ENCODE measurements around the gene IBA57.

The IBA57 gene

GRCh38 chr1:228150120-228150460 lies 15.5 kb upstream of the IBA57 start:
- no peaks in the 10 kb centered on the region for H3K27me3 Mint-ChIP-seq

GRCh38 chr1:228150461-228151179 lies 15.0 kb upstream of the IBA57 start:
- no peaks in the 10 kb centered on the region for H3K27me3 Mint-ChIP-seq
- H3K4me3 Mint-ChIP-seq: no peak overlapping the region
- no peak overlapping the region for H3K27ac Mint-ChIP-seq
- H3K9me3 Mint-ChIP-seq: no peaks in the 10 kb centered on the region
- H3K4me1 Mint-ChIP-seq: peaks cover 11% of the 10 kb centered on the region
- no peaks in the 10 kb centered on the region for H3K36me3 Mint-ChIP-seq

More at GRCh38 chr1:228150120-228150460, 15.5 kb upstream of the IBA57 start:
- no peak overlapping the region for H3K4me3 Mint-ChIP-seq
- H3K27ac Mint-ChIP-seq: no peak overlapping the region
- no peaks in the 10 kb centered on the region for H3K9me3 Mint-ChIP-seq
- H3K36me3 Mint-ChIP-seq: no peaks in the 10 kb centered on the region
- H3K4me1 Mint-ChIP-seq: peaks cover 10% of the 10 kb centered on the region

GRCh38 chr1:228151180-228151925 lies 14.3 kb upstream of the IBA57 start:
- no peak overlapping the region for H3K4me3 Mint-ChIP-seq
- H3K36me3 Mint-ChIP-seq: no peaks in the 10 kb centered on the region
- peaks cover 11% of the 10 kb centered on the region for H3K4me1 Mint-ChIP-seq
- H3K9me3 Mint-ChIP-seq: no peaks in the 10 kb centered on the region
- H3K27ac Mint-ChIP-seq: no peak overlapping the region
- no peaks in the 10 kb centered on the region for H3K27me3 Mint-ChIP-seq

- Mint-ChIP-seq H3K36me3 (no peaks in the 10 kb centered on the region), H3K27ac (no peak overlapping the region), H3K9me3 (no peaks in the 10 kb centered on the region), H3K4me3 (no peak overlapping the region), H3K4me1 (peaks cover 11% of the 10 kb centered on the region), H3K27me3 (no peaks in the 10 kb centered on the region)
These were observed 13.3 kb upstream of the IBA57 start for GRCh38 chr1:228152097-228152917.

GRCh38 chr1:228152918-228153258 lies 12.7 kb upstream of the IBA57 start:
- Mint-ChIP-seq H3K9me3 (no peaks in the 10 kb centered on the region), H3K27me3 (no peaks in the 10 kb centered on the region), H3K27ac (no peak overlapping the region), H3K4me3 (no peak overlapping the region), H3K36me3 (no peaks in the 10 kb centered on the region), H3K4me1 (peaks cover 11% of the 10 kb centered on the region)

GRCh38 chr1:228154021-228154669 lies 11.5 kb upstream of the IBA57 start:
- no peaks in the 10 kb centered on the region for H3K9me3 Mint-ChIP-seq
- no peaks in the 10 kb centered on the region for H3K36me3 Mint-ChIP-seq
- no peak overlapping the region for H3K4me3 Mint-ChIP-seq
- H3K27me3 Mint-ChIP-seq: no peaks in the 10 kb centered on the region
- peak overlapping the region; percentile 53 for H3K27ac Mint-ChIP-seq
- H3K4me1 Mint-ChIP-seq: peaks cover 11% of the 10 kb centered on the region

- Mint-ChIP-seq H3K27ac (peak overlapping the region; percentile 13), H3K9me3 (no peaks in the 10 kb centered on the region), H3K4me3 (no peak overlapping the region), H3K27me3 (no peaks in the 10 kb centered on the region), H3K36me3 (no peaks in the 10 kb centered on the region), H3K4me1 (peaks cover 11% of the 10 kb centered on the region)
These were observed 10.7 kb upstream of the IBA57 start for GRCh38 chr1:228154670-228155571.

GRCh38 chr1:228155596-228156514 lies 9.7 kb upstream of the IBA57 start:
- Mint-ChIP-seq H3K27ac (no peak overlapping the region), H3K36me3 (no peaks in the 10 kb centered on the region), H3K9me3 (no peaks in the 10 kb centered on the region), H3K4me1 (peaks cover 11% of the 10 kb centered on the region), H3K27me3 (no peaks in the 10 kb centered on the region), H3K4me3 (no peak overlapping the region)

GRCh38 chr1:228156515-228156881 lies 9.1 kb upstream of the IBA57 start:
- Mint-ChIP-seq H3K9me3 (no peaks in the 10 kb centered on the region), H3K27ac (no peak overlapping the region), H3K36me3 (no peaks in the 10 kb centered on the region), H3K4me3 (no peak overlapping the region), H3K4me1 (peaks cover 14% of the 10 kb centered on the region), H3K27me3 (no peaks in the 10 kb centered on the region)

- Mint-ChIP-seq H3K4me3 (no peak overlapping the region), H3K27ac (no peak overlapping the region)
These were observed 8.5 kb upstream of the IBA57 start for GRCh38 chr1:228156941-228157728.

GRCh38 chr1:228157729-228158126 lies 7.9 kb upstream of the IBA57 start:
- H3K4me3 Mint-ChIP-seq: no peak overlapping the region
- no peak overlapping the region for H3K27ac Mint-ChIP-seq
- H3K27me3 Mint-ChIP-seq: no peaks in the 10 kb centered on the region
- H3K9me3 Mint-ChIP-seq: no peaks in the 10 kb centered on the region
- H3K36me3 Mint-ChIP-seq: no peaks in the 10 kb centered on the region
- H3K4me1 Mint-ChIP-seq: peaks cover 23% of the 10 kb centered on the region

More at GRCh38 chr1:228156941-228157728, 8.5 kb upstream of the IBA57 start:
- Mint-ChIP-seq H3K36me3 (no peaks in the 10 kb centered on the region), H3K27me3 (no peaks in the 10 kb centered on the region), H3K4me1 (peaks cover 20% of the 10 kb centered on the region), H3K9me3 (no peaks in the 10 kb centered on the region)

GRCh38 chr1:228158151-228159007 lies 7.2 kb upstream of the IBA57 start:
- H3K27me3 Mint-ChIP-seq: no peaks in the 10 kb centered on the region
- H3K4me3 Mint-ChIP-seq: no peak overlapping the region
- H3K36me3 Mint-ChIP-seq: no peaks in the 10 kb centered on the region
- H3K4me1 Mint-ChIP-seq: peaks cover 23% of the 10 kb centered on the region
- no peaks in the 10 kb centered on the region for H3K9me3 Mint-ChIP-seq
- no peak overlapping the region for H3K27ac Mint-ChIP-seq
